ENCODE results near the gene STK32B. TPM values are rescaled to one million over a fixed set of nuclear protein-coding genes. Genes with fewer than 3 reads are reported as not detected.

Gene STK32B
- total RNA-seq, 1 donor from 2014 or later, result 4.2 TPM

- DNase-seq (ENCODE audit: low read depth), result no peak
- TF ChIP-seq CTCF (conservative IDR thresholded peaks at IDR 0.05; ENCODE audit: low read depth, low read length), result no peak
These were observed 324.7 kb downstream of the STK32B start for GRCh38 chr4:5376015-5376414.

GRCh38 chr4:5378002-5378401 lies 326.7 kb downstream of the STK32B start:
- no peak for DNase-seq (ENCODE audit: low read depth)
- peak; percentile 60 for TF ChIP-seq CTCF (conservative IDR thresholded peaks at IDR 0.05; ENCODE audit: low read depth, low read length)
- no peak overlapping the region for H3K4me3 ChIP-seq (ENCODE audit: low read depth, low read length)

More at GRCh38 chr4:5376015-5376414, 324.7 kb downstream of the STK32B start:
- no peak overlapping the region for H3K4me3 ChIP-seq (ENCODE audit: low read depth, low read length)

DNA sequence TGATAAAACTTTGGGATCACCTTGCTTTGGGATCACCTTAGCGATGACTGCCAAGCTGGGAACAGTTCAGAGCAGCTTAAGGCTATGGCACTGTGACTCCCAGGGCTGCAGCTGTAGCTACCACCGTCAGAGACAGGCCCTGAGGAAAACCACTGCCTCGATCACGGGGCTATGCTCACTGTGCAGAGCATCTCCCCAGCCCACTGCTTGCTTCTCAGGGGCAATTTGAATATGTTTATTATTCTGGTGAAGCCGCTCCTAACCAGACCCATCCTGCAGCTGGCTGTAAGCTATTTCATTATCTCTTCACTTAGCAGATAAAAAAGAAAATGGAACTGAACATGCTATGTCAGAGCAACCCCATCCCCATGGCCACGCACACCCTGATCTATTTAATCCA lies 328.6 kb downstream of the STK32B start:
- TF ChIP-seq CTCF (conservative IDR thresholded peaks at IDR 0.05; ENCODE audit: low read depth, low read length), result no peak
- no peak overlapping the region for H3K4me3 ChIP-seq (ENCODE audit: low read depth, low read length)
- DNase-seq (ENCODE audit: low read depth), result no peak

DNA sequence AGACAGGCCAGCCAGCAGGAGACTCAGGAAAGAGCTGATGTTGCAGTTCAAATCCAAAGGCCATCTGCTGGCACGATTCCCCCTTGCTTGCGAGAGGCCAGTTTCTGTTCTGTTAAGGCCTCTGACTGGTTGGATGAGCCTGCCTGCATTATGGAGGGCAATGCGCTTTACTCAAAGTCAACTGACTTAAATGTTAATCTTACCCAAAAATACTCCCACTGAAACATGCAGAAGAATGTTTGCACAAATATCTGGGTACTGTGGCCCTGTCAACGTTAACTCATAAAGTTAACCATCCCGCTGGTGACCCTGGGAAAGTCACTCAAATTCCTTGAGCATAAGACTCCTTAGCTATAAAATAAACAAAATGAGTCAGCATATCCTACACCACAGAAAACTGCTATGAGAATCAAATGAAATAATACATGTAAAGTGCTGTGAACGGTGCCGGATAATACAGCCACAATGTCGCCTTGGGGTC lies 330.7 kb downstream of the STK32B start:
- no peak for DNase-seq (ENCODE audit: low read depth)
- no peak overlapping the region for H3K4me3 ChIP-seq (ENCODE audit: low read depth, low read length)
- TF ChIP-seq CTCF (conservative IDR thresholded peaks at IDR 0.05; ENCODE audit: low read depth, low read length), result no peak

- DNase-seq (ENCODE audit: low read depth), result no peak
- no peak for TF ChIP-seq CTCF (conservative IDR thresholded peaks at IDR 0.05; ENCODE audit: low read depth, low read length)
- no peak overlapping the region for H3K4me3 ChIP-seq (ENCODE audit: low read depth, low read length)
These were observed 332.1 kb downstream of the STK32B start for GRCh38 chr4:5383191-5383980.

- H3K4me3 ChIP-seq (ENCODE audit: low read depth, low read length), result no peak overlapping the region
- no peak for TF ChIP-seq CTCF (conservative IDR thresholded peaks at IDR 0.05; ENCODE audit: low read depth, low read length)
- no peak for DNase-seq (ENCODE audit: low read depth)
These were observed 334.5 kb downstream of the STK32B start for GRCh38 chr4:5385741-5386311.
